ENCODE results near the gene THRB.
"Not testable (repeated sequence)": the region's sequence is repeated elsewhere in the genome, so short reads cannot be mapped to it uniquely, and the experiment has no call there.

Gene THRB

GRCh38 chr3:24406900-24407299 lies 87.8 kb downstream of the THRB start:
- H3K9me3 ChIP-seq (ENCODE audit: control insufficient read depth, insufficient read depth, low read length), result no peaks in the 10 kb centered on the region

GRCh38 chr3:24405057-24405456 lies 89.6 kb downstream of the THRB start:
- Histone ChIP-seq H3K9me3 (ENCODE audit: control insufficient read depth, insufficient read depth, low read length) (no peaks in the 10 kb centered on the region), H3K9ac (ENCODE audit: low read depth, low read length) (no peak overlapping the region), H3K4me1 (ENCODE audit: insufficient read depth, low read length) (no peaks in the 10 kb centered on the region), H3K36me3 (ENCODE audit: insufficient read depth, low read length) (no peaks in the 10 kb centered on the region)

More at GRCh38 chr3:24406900-24407299, 87.8 kb downstream of the THRB start:
- H3K36me3 ChIP-seq (ENCODE audit: insufficient read depth, low read length), result no peaks in the 10 kb centered on the region
- no peaks in the 10 kb centered on the region; the same call in 1 of the 2 replicates for H3K4me1 ChIP-seq (ENCODE audit: insufficient read depth, low read length)
- H3K9ac ChIP-seq (ENCODE audit: low read depth, low read length), result no peak overlapping the region

GRCh38 chr3:24401811-24402185 lies 92.9 kb downstream of the THRB start:
- Histone ChIP-seq H3K36me3 (ENCODE audit: insufficient read depth, low read length) (no peaks in the 10 kb centered on the region), H3K9ac (ENCODE audit: low read depth, low read length) (no peak overlapping the region), H3K9me3 (ENCODE audit: control insufficient read depth, insufficient read depth, low read length) (no peaks in the 10 kb centered on the region)

DNA sequence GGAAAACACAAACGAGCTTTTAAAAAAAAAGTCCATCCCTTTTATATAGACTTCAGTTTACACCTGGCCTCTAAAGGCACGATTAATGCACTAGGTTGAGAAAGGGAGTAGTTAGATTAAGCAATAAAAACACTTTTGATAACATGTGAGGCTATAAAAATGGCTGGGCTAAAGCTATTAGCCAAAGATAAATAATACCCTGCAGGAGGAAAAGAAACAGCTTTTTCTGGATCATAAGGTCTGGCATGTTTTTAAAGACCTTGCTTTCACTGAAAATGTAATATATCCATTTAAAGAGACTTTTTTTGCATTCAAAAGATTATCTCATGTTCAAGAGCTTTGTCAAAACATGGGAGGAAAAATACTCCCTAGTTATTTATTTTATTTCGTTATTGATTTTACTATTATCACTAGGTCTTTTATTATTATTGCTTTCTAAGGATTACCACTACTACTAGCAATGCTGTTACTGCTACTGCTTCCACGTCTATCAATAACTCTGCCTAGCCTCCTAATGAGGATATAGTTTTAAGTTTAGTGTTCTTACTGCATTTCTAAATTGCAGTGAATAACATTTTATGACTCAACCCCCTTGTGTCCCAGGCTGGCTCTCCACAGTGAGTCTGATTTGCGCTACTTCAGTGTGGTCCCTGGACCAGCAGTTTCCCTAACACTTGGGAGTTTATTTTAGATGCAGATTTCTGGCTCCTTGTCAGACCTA lies 93.4 kb downstream of the THRB start:
- no peaks in the 10 kb centered on the region for H3K4me1 ChIP-seq (ENCODE audit: insufficient read depth, low read length)
- H3K36me3 ChIP-seq (ENCODE audit: insufficient read depth, low read length), result no peaks in the 10 kb centered on the region
- H3K9me3 ChIP-seq (ENCODE audit: control insufficient read depth, insufficient read depth, low read length), result no peaks in the 10 kb centered on the region
- H3K9ac ChIP-seq (ENCODE audit: low read depth, low read length), result no peak overlapping the region

More at GRCh38 chr3:24401811-24402185, 92.9 kb downstream of the THRB start:
- no peaks in the 10 kb centered on the region for H3K4me1 ChIP-seq (ENCODE audit: insufficient read depth, low read length)

GRCh38 chr3:24400450-24400849 lies 94.2 kb downstream of the THRB start:
- H3K36me3 ChIP-seq (ENCODE audit: insufficient read depth, low read length), result no peaks in the 10 kb centered on the region
- no peaks in the 10 kb centered on the region for H3K9me3 ChIP-seq (ENCODE audit: control insufficient read depth, insufficient read depth, low read length)
- no peak overlapping the region for H3K9ac ChIP-seq (ENCODE audit: low read depth, low read length)
- H3K4me1 ChIP-seq (ENCODE audit: insufficient read depth, low read length), result no peaks in the 10 kb centered on the region

DNA sequence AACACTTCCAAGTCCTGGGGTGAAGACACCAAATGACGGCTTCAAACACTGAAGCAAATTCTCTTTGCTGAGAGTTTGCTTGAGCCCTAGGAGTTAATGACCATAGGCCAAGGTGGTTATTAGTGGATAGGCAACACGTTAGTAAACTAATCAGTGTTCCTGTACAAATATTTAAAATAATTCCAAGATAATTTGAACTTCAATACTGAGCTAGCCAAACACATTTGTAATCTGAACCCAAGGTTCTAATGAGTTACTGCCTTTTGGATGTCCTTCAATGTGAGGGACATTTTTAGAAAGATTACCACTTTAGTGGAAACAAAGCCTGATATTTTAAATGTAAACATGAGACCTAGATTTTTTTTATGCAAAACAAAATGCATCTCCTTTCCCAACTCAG lies 94.6 kb downstream of the THRB start:
- Histone ChIP-seq H3K9me3 (ENCODE audit: control insufficient read depth, insufficient read depth, low read length) (no peaks in the 10 kb centered on the region), H3K9ac (ENCODE audit: low read depth, low read length) (no peak overlapping the region), H3K4me1 (ENCODE audit: insufficient read depth, low read length) (no peaks in the 10 kb centered on the region), H3K36me3 (ENCODE audit: insufficient read depth, low read length) (no peaks in the 10 kb centered on the region)

GRCh38 chr3:24399614-24400013 lies 95.0 kb downstream of the THRB start:
- H3K4me1 ChIP-seq (ENCODE audit: insufficient read depth, low read length), result no peaks in the 10 kb centered on the region
- no peaks in the 10 kb centered on the region for H3K9me3 ChIP-seq (ENCODE audit: control insufficient read depth, insufficient read depth, low read length)
- no peak overlapping the region for H3K9ac ChIP-seq (ENCODE audit: low read depth, low read length)
- H3K36me3 ChIP-seq (ENCODE audit: insufficient read depth, low read length), result no peaks in the 10 kb centered on the region

- not testable (repeated sequence) for H3K36me3 ChIP-seq (ENCODE audit: insufficient read depth, low read length); H3K4me1 ChIP-seq (ENCODE audit: insufficient read depth, low read length); H3K9me3 ChIP-seq (ENCODE audit: control insufficient read depth, insufficient read depth, low read length); H3K9ac ChIP-seq (ENCODE audit: low read depth, low read length)
These were observed 95.9 kb downstream of the THRB start for GRCh38 chr3:24398712-24399111.

GRCh38 chr3:24396338-24396737 lies 98.3 kb downstream of the THRB start:
- H3K4me1 ChIP-seq (ENCODE audit: insufficient read depth, low read length), result no peaks in the 10 kb centered on the region
- H3K9me3 ChIP-seq (ENCODE audit: control insufficient read depth, insufficient read depth, low read length), result no peaks in the 10 kb centered on the region
- H3K9ac ChIP-seq (ENCODE audit: low read depth, low read length), result no peak overlapping the region
- H3K36me3 ChIP-seq (ENCODE audit: insufficient read depth, low read length), result no peaks in the 10 kb centered on the region

GRCh38 chr3:24394754-24395153 lies 99.9 kb downstream of the THRB start:
- no peaks in the 10 kb centered on the region for H3K36me3 ChIP-seq (ENCODE audit: insufficient read depth, low read length)
- no peaks in the 10 kb centered on the region; the same call in 1 of the 2 replicates for H3K4me1 ChIP-seq (ENCODE audit: insufficient read depth, low read length)
- H3K9me3 ChIP-seq (ENCODE audit: control insufficient read depth, insufficient read depth, low read length), result no peaks in the 10 kb centered on the region
- no peak overlapping the region for H3K9ac ChIP-seq (ENCODE audit: low read depth, low read length)

- Histone ChIP-seq H3K9ac (ENCODE audit: low read depth, low read length) (no peak overlapping the region), H3K36me3 (ENCODE audit: insufficient read depth, low read length) (no peaks in the 10 kb centered on the region), H3K4me1 (ENCODE audit: insufficient read depth, low read length) (no peaks in the 10 kb centered on the region; the same call in 1 of the 2 replicates), H3K9me3 (ENCODE audit: control insufficient read depth, insufficient read depth, low read length) (no peaks in the 10 kb centered on the region)
These were observed 101.3 kb downstream of the THRB start for GRCh38 chr3:24393316-24393715.

- H3K4me1 ChIP-seq (ENCODE audit: insufficient read depth, low read length), result no peaks in the 10 kb centered on the region; the same call in 1 of the 2 replicates
- H3K36me3 ChIP-seq (ENCODE audit: insufficient read depth, low read length), result 0 out of 2 replicates have a peak, but pooled peaks cover 3% of the 10 kb centered on the region
These were observed 104.2 kb downstream of the THRB start for GRCh38 chr3:24390169-24391130.

DNA sequence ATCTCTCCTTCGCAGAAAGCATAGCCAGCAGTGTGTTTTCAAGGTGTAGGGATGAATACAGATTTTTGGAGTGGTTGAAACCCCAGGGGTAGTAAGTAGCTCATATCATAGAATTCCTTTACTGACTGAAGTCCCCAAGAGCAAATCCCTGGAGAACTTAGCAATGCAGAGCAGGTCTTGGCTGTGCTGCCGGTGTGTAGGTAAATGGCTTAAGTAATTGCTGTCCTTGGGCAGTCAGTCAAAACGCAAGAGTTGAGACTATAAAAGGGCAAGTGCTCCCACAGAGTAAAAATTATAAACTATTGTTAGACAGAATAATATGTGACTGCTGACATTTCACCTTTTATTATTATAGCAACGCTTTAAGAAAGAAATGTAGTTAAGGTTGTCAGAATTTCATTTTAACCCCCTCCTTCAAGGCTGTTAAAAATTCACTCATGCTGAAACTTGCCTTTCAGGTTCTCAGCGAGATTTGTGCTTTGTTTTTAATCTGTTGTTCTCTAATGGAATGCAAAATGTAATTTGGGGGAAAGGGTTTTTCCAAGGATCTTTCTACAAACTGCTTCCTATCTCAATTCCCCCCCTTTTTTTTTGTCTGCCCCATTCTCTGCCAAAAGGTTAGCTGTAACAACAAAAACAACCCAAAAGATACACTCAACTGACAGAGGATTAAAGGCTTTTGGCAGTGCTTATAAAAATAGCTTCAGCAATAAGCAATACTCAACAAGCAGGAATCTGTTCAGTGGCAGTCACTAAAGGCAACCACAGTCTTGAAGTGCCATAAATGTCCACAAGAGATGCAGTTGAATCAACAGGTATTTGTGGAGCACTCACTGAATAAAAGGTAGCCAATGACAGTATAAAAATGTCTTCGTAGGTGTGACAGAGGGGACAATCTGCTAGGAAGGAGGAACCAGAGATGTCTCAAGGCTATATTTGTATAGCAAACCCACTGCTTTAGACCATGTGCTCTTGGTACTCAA lies 105.3 kb downstream of the THRB start:
- Histone ChIP-seq H3K9ac (ENCODE audit: low read depth, low read length) (no peak overlapping the region), H3K9me3 (ENCODE audit: control insufficient read depth, insufficient read depth, low read length) (no peaks in the 10 kb centered on the region), H3K4me1 (ENCODE audit: insufficient read depth, low read length) (no peaks in the 10 kb centered on the region; the same call in 1 of the 2 replicates), H3K36me3 (ENCODE audit: insufficient read depth, low read length) (0 out of 2 replicates have a peak, but pooled peaks cover 3% of the 10 kb centered on the region)

More at GRCh38 chr3:24390169-24391130, 104.2 kb downstream of the THRB start:
- Histone ChIP-seq H3K9me3 (ENCODE audit: control insufficient read depth, insufficient read depth, low read length) (no peaks in the 10 kb centered on the region), H3K9ac (ENCODE audit: low read depth, low read length) (no peak overlapping the region)

GRCh38 chr3:24388611-24389010 lies 106.0 kb downstream of the THRB start:
- H3K9ac ChIP-seq (ENCODE audit: low read depth, low read length), result no peak overlapping the region
- H3K4me1 ChIP-seq (ENCODE audit: insufficient read depth, low read length), result no peaks in the 10 kb centered on the region; the same call in 1 of the 2 replicates
- 0 out of 2 replicates have a peak, but pooled peaks cover 3% of the 10 kb centered on the region for H3K36me3 ChIP-seq (ENCODE audit: insufficient read depth, low read length)
- H3K9me3 ChIP-seq (ENCODE audit: control insufficient read depth, insufficient read depth, low read length), result no peaks in the 10 kb centered on the region
